GM23338 (cell line): ENCODE measurements around the gene CD46. TPM values are rescaled to one million over a fixed set of nuclear protein-coding genes. Genes with fewer than 3 reads are reported as not detected.

Experiments
- ATAC-seq: fragments of 200-7000 bp; cut with Tn5 transposase; 3 replicates; pipeline ENCODE4 v1.9.1; 2020
- DNase-seq: peaks from one replicate; pipeline ENCODE4 v3.0.0-alpha.2; 2015; ENCODE audit warnings: low spot score
- H2AFZ ChIP-seq: fragments of 200-600 bp; sonication (generic); 2 replicates; pipeline ENCODE4 v1.8.0; 2016; ENCODE audit warnings: antibody characterized with exemption, mild to moderate bottlenecking, moderate library complexity
- H3F3A ChIP-seq: fragments of 200-600 bp; sonication (generic); replicated peaks from 2 replicates; pipeline ENCODE4 v1.8.0; 2017; ENCODE audit warnings: antibody characterized with exemption, mixed run types, low read depth
- H3K27ac ChIP-seq: fragments of 200-600 bp; sonication (generic); 2 replicates; pipeline ENCODE4 v1.6.1; 2016; ENCODE audit warnings: low read depth
- H3K27me3 ChIP-seq: fragments of 200-600 bp; sonication (generic); 2 replicates; pipeline ENCODE4 v1.8.0; 2016; ENCODE audit warnings: mild to moderate bottlenecking, mixed run types, moderate library complexity; ENCODE audit not compliant: insufficient read depth
- H3K36me3 ChIP-seq: fragments of 200-600 bp; sonication (generic); 2 replicates; pipeline ENCODE4 v1.8.0; 2016; ENCODE audit warnings: mild to moderate bottlenecking; ENCODE audit not compliant: insufficient read depth
- H3K4me1 ChIP-seq: fragments of 200-600 bp; sonication (generic); 2 replicates; pipeline ENCODE4 v1.8.0; 2016; ENCODE audit warnings: mild to moderate bottlenecking, moderate library complexity; ENCODE audit not compliant: insufficient read depth
- H3K4me2 ChIP-seq: fragments of 200-600 bp; sonication (generic); 2 replicates; pipeline ENCODE4 v1.7.1; 2017; ENCODE audit warnings: mixed run types
- H3K4me3 ChIP-seq: fragments of 200-600 bp; sonication (generic); 2 replicates; pipeline ENCODE4 v1.6.1; 2016; ENCODE audit warnings: mixed run types
- H3K79me2 ChIP-seq: fragments of 200-600 bp; sonication (generic); replicated peaks from 2 replicates; pipeline ENCODE4 v1.8.0; 2017; ENCODE audit warnings: mild to moderate bottlenecking; ENCODE audit not compliant: insufficient read depth
- H3K9me2 ChIP-seq: fragments of 200-600 bp; sonication (generic); 2 replicates; pipeline ENCODE4 v1.8.0; 2017; ENCODE audit not compliant: insufficient read depth
- H4K20me1 ChIP-seq: fragments of 200-600 bp; sonication (generic); replicated peaks from 2 replicates; pipeline ENCODE4 v1.8.0; 2017; ENCODE audit warnings: mild to moderate bottlenecking; ENCODE audit not compliant: insufficient read depth
- H3K27ac Mint-ChIP-seq: 2 replicates; pipeline ENCODE4 v1.8.0; 2020; ENCODE audit warnings: inconsistent platforms, mild to moderate bottlenecking, moderate library complexity, mixed read lengths
- H3K27me3 Mint-ChIP-seq: 3 replicates; pipeline ENCODE4 v1.8.0; 2022; ENCODE audit warnings: low read depth, mild to moderate bottlenecking, moderate library complexity, mixed read lengths, inconsistent platforms; ENCODE audit not compliant: insufficient read depth, poor library complexity
- H3K36me3 Mint-ChIP-seq: 3 replicates; pipeline ENCODE4 v1.8.0; 2021; ENCODE audit warnings: low read depth, mild to moderate bottlenecking, inconsistent platforms, moderate library complexity, mixed read lengths
- H3K4me1 Mint-ChIP-seq: 3 replicates; pipeline ENCODE4 v1.8.0; 2020; ENCODE audit warnings: mild to moderate bottlenecking, inconsistent platforms, mixed read lengths
- H3K4me3 Mint-ChIP-seq: 3 replicates; pipeline ENCODE4 v1.8.0; 2021; ENCODE audit warnings: moderate library complexity, mild to moderate bottlenecking, inconsistent platforms, mixed read lengths
- H3K9me3 Mint-ChIP-seq: 3 replicates; pipeline ENCODE4 v1.8.0; 2020; ENCODE audit warnings: moderate library complexity, mild to moderate bottlenecking, inconsistent platforms, mixed read lengths
- EZH2 ChIP-seq: fragments of 200-600 bp; sonication (generic); IDR thresholded peaks from one replicate; pipeline ENCODE4 v1.8.0; 2017; ENCODE audit warnings: antibody characterized with exemption, mild to moderate bottlenecking, low read depth; ENCODE audit not compliant: unreplicated experiment
- EZH2phosphoT487 ChIP-seq: fragments of 200-600 bp; sonication (generic); IDR thresholded peaks from one replicate; pipeline ENCODE4 v1.8.1; 2018; ENCODE audit warnings: antibody characterized with exemption; ENCODE audit not compliant: unreplicated experiment
- JUNB ChIP-seq: IDR thresholded peaks from one replicate; pipeline ENCODE4 v1.6.1; 2016; ENCODE audit warnings: antibody characterized with exemption; ENCODE audit not compliant: unreplicated experiment
- NANOG ChIP-seq: IDR thresholded peaks from 2 replicates; pipeline ENCODE4 v1.6.1; 2016; ENCODE audit warnings: antibody characterized with exemption, borderline replicate concordance
- STAT1 ChIP-seq: IDR thresholded peaks from one replicate; pipeline ENCODE4 v1.6.1; 2016; ENCODE audit warnings: antibody characterized with exemption; ENCODE audit not compliant: unreplicated experiment
- ZNF462 ChIP-seq: fragments of 250-450 bp; sonication (Bioruptor Pico); IDR thresholded peaks from 2 replicates; pipeline ENCODE4 v1.5.0; 2020; ENCODE audit warnings: mild to moderate bottlenecking, moderate library complexity
- polyA plus RNA-seq: library from polyadenylated mRNA; unstranded; fragments of >200 nt; fragmentation: Nextera tagmentation; extraction: Ambion mirVana; gene quantifications from 2 replicates; pipeline ENCODE4 v1.2.1, GENCODE V29; 2016
- total RNA-seq: library from RNA; depleted of rRNA; stranded (reverse); fragments of >200 nt; shearing (Covaris generic); gene quantifications from 2 replicates; pipeline ENCODE4 v1.2.3, GENCODE V29; 2014
- TF ChIP-seq, protein P1 (sequence below): IDR thresholded peaks from one replicate; pipeline ENCODE4 v1.6.1; 2018; ENCODE audit warnings: antibody characterized with exemption; ENCODE audit not compliant: unreplicated experiment
- TF ChIP-seq, protein P2 (sequence below), 2 experiments: fragments of 200-600 bp in 1 of 2; sonication (generic) in 1 of 2; conservative IDR thresholded peaks; 2 replicates each; pipeline versions ENCODE4 v1.5.1 to v1.6.1; 2016 to 2017; ENCODE audit warnings: antibody characterized with exemption in 2 of 2, low read depth in 2 of 2, mild to moderate bottlenecking in 2 of 2, moderate library complexity in 1 of 2

Gene CD46
- total and polyA plus RNA-seq, 2 experiments from 2014 or later, result 199 to 209 TPM

- Histone ChIP-seq H3K9me2 (no peaks in the 10 kb centered on the region; the same call in 1 of the 2 replicates), H3K4me1 (peaks cover 60% of the 10 kb centered on the region), H3K4me3 (peak overlapping the region; percentile 95), H3K36me3 (peaks cover 5% of the 10 kb centered on the region), H3F3A (no peaks in the 10 kb centered on the region), H2AFZ (no peak overlapping the region), H4K20me1 (peaks cover 42% of the 10 kb centered on the region), H3K27ac (peak overlapping the region; percentile 83; the same call in 1 of the 2 replicates), H3K27me3 (no peaks in the 10 kb centered on the region), H3K79me2 (peaks cover 69% of the 10 kb centered on the region), H3K4me2 (peak overlapping the region; percentile 83)
- Mint-ChIP-seq H3K4me3 (peak overlapping the region; percentile 100), H3K4me1 (peaks cover 48% of the 10 kb centered on the region), H3K9me3 (no peaks in the 10 kb centered on the region), H3K36me3 (peaks cover 15% of the 10 kb centered on the region; the same call in 2 of the 3 replicates), H3K27me3 (peaks cover 6% of the 10 kb centered on the region), H3K27ac (peak overlapping the region; percentile 99)
- no peak for TF ChIP-seq JUNB
- TF ChIP-seq, protein P1, sequence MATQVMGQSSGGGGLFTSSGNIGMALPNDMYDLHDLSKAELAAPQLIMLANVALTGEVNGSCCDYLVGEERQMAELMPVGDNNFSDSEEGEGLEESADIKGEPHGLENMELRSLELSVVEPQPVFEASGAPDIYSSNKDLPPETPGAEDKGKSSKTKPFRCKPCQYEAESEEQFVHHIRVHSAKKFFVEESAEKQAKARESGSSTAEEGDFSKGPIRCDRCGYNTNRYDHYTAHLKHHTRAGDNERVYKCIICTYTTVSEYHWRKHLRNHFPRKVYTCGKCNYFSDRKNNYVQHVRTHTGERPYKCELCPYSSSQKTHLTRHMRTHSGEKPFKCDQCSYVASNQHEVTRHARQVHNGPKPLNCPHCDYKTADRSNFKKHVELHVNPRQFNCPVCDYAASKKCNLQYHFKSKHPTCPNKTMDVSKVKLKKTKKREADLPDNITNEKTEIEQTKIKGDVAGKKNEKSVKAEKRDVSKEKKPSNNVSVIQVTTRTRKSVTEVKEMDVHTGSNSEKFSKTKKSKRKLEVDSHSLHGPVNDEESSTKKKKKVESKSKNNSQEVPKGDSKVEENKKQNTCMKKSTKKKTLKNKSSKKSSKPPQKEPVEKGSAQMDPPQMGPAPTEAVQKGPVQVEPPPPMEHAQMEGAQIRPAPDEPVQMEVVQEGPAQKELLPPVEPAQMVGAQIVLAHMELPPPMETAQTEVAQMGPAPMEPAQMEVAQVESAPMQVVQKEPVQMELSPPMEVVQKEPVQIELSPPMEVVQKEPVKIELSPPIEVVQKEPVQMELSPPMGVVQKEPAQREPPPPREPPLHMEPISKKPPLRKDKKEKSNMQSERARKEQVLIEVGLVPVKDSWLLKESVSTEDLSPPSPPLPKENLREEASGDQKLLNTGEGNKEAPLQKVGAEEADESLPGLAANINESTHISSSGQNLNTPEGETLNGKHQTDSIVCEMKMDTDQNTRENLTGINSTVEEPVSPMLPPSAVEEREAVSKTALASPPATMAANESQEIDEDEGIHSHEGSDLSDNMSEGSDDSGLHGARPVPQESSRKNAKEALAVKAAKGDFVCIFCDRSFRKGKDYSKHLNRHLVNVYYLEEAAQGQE, result no peak
- DNase-seq (peak; percentile 32), ATAC-seq (peak; percentile 49)
Observed at GRCh38 chr1:207752456-207752998, 673 bp downstream of the CD46 start.

GRCh38 chr1:207753611-207754010 lies 1.8 kb downstream of the CD46 start:
- Histone ChIP-seq H3K4me1 (peaks cover 51% of the 10 kb centered on the region), H3F3A (no peaks in the 10 kb centered on the region), H3K79me2 (peaks cover 80% of the 10 kb centered on the region), H3K4me3 (peak overlapping the region; percentile 95), H3K27me3 (no peaks in the 10 kb centered on the region), H3K9me2 (no peaks in the 10 kb centered on the region), H3K4me2 (peak overlapping the region; percentile 83), H2AFZ (no peak overlapping the region), H3K27ac (no peak overlapping the region), H3K36me3 (peaks cover 16% of the 10 kb centered on the region), H4K20me1 (peaks cover 52% of the 10 kb centered on the region)
- Mint-ChIP-seq H3K4me1 (peaks cover 40% of the 10 kb centered on the region), H3K36me3 (peaks cover 26% of the 10 kb centered on the region), H3K27me3 (peaks cover 6% of the 10 kb centered on the region), H3K27ac (no peak overlapping the region), H3K9me3 (no peaks in the 10 kb centered on the region), H3K4me3 (peak overlapping the region; percentile 100)
- DNase-seq (no peak), ATAC-seq (no peak)
- no peak for TF ChIP-seq JUNB
- TF ChIP-seq, protein P2, sequence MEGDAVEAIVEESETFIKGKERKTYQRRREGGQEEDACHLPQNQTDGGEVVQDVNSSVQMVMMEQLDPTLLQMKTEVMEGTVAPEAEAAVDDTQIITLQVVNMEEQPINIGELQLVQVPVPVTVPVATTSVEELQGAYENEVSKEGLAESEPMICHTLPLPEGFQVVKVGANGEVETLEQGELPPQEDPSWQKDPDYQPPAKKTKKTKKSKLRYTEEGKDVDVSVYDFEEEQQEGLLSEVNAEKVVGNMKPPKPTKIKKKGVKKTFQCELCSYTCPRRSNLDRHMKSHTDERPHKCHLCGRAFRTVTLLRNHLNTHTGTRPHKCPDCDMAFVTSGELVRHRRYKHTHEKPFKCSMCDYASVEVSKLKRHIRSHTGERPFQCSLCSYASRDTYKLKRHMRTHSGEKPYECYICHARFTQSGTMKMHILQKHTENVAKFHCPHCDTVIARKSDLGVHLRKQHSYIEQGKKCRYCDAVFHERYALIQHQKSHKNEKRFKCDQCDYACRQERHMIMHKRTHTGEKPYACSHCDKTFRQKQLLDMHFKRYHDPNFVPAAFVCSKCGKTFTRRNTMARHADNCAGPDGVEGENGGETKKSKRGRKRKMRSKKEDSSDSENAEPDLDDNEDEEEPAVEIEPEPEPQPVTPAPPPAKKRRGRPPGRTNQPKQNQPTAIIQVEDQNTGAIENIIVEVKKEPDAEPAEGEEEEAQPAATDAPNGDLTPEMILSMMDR (conservative IDR thresholded peaks at IDR 0.05; ENCODE audit: low read depth in 2 of 2), result no peak
- TF ChIP-seq ZNF462 (CRISPR knock-in tag), result no peak
- TF ChIP-seq EZH2phosphoT487, result no peak
- TF ChIP-seq NANOG, result no peak
- no peak for TF ChIP-seq STAT1
- TF ChIP-seq EZH2, result no peak
